Stimulated activated CD8-positive, alpha-beta memory T cell treated with anti-CD3 and anti-CD28 coated beads, Interleukin-2, amount 100 ng/mL, for 48 hours (primary cell): ENCODE measurements around the gene PRAMEF13.
"Not testable (repeated sequence)": the region's sequence is repeated elsewhere in the genome, so short reads cannot be mapped to it uniquely, and the experiment has no call there.

ENCODE experiments used
- DNase-seq, 2 donors: peaks; one replicate each; pipeline ENCODE4 v3.0.0-alpha.2; 2020; ENCODE audit warnings: low read depth in 2 of 2

The PRAMEF13 gene

GRCh38 chr1:13201309-13201708 lies at the start of gene PRAMEF13:
PRAMEF13 (minus strand) TSS chr1:13201409; CDS start chr1:13199589, 1,820 bp downstream.
- not testable (repeated sequence) for DNase-seq

GRCh38 chr1:13247122-13247521 lies 45.9 kb upstream of the PRAMEF13 start:
- not testable (repeated sequence) for DNase-seq

DNA sequence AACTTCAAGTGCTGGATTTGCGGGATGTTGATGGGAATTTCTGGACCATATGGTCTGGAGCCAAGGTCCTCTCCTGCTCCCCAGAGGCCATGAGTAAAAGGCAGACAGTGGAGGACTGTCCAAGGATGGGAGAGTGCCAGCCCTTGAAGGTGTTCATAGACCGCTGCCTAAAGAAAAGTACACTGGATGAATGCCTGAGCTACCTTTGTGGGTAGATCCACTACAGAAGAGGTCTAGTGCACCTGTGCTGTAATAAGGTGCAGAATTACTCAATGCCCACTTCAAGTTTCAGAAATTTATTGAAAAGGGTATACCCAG lies 45.3 kb upstream of the PRAMEF13 start:
- not testable (repeated sequence) for DNase-seq

DNA sequence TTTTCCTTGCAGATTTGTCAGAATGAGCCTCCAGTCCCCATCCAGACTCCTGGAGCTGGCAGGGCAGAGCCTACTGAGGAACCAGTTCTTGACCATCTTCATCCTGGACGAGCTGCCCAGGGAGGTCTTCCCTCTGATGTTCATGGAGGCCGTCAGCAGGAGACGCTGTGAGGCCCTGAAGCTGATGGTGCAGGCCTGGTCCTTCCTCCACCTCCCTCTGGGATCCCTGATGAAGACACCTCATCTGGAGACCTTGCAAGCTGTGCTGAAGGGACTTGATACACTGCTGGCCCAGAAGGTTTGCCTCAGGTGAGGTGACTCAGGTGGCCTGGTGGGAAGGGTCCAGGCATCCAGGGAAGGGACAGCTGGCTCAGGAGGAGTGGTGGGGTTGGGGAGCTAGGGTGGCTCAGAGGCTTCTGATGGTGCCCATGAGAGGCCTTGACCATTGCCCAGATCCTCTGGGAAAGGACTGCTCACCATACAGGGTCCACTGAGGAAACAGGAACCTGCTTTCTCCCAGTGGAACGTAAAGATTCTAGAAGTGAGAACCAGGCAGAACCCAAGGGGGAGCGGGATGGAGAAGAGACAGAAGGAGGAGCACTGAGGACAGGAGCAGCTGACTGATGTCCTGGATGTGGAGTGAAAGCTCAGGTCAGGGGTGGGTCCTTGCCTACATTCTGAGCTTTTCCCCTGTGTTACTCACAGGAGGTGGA lies 44.8 kb upstream of the PRAMEF13 start:
- not testable (repeated sequence) for DNase-seq

DNA sequence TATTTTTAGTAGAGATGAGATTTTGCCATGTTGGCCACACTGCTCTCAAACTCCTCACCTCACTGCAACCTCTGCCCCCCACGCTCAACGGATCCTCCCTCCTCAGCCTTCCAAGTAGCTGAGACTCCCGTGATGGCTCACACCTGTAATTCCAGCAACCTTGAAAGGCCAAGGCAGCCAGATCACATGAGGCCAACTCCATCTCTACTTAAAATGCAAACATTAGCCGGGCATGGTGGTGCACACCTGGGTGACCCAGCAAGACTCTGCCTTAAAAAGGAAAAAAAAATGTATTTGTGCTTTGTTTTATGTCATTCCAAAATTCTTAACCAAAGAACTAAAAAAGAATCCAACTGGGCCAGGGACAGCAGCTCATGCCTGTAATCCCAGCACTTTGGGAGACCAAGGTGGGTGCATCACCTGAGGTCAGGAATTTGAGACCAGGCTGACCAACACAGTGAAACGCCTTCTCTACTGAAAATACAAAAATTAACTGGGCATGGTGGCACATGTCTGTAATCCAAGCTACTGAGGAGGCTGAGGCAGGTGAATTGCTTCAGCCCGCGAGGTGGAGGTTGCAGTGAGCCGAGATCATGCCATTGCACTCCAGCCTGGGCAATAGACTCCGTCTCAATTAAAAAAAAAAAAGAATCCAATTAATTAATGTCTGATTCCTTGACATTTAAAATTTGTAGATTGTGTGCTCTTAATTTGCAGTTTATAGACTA lies 42.5 kb upstream of the PRAMEF13 start:
- DNase-seq = not testable (repeated sequence)

- DNase-seq = not testable (repeated sequence)
Observed at GRCh38 chr1:13239633-13240032, 38.4 kb upstream of the PRAMEF13 start.

- DNase-seq = not testable (repeated sequence)
Observed at GRCh38 chr1:13237572-13237971, 36.4 kb upstream of the PRAMEF13 start.

- DNase-seq = not testable (repeated sequence)
Observed at GRCh38 chr1:13234057-13234456, 32.8 kb upstream of the PRAMEF13 start.

- not testable (repeated sequence) for DNase-seq
Observed at GRCh38 chr1:13232056-13232455, 30.8 kb upstream of the PRAMEF13 start.

DNA sequence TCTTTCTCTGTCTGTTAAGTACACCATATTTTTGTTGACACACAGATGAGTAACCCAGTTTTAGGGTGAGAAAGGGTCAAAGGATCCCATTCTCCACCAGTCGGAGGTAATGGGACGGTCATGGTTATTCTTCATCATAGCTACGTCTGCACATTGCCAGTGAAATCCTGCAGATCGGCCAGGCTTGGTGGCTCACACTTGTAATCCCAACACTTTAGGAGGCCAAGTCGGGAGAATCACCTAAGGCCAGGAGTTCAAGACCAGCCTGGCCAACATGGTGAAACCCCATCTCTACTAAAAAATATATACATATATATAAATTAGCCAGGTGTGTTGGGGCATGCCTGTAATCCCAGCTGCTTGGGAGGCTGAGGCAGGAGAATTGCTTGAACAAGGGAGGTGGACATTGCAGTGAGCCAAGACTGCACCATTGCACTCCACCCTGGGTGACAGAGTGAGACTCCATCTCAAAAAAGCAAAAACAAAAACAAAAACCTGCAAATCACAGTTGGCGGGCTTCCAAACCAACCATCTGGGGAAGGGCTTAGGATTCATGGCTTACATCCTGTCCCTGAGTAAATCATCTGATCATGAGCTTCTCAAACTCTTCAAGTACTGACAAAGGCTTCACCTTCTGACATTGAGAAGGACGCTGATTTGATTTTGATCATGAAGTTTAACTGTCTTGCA lies 30.0 kb upstream of the PRAMEF13 start:
- not testable (repeated sequence) for DNase-seq

DNA sequence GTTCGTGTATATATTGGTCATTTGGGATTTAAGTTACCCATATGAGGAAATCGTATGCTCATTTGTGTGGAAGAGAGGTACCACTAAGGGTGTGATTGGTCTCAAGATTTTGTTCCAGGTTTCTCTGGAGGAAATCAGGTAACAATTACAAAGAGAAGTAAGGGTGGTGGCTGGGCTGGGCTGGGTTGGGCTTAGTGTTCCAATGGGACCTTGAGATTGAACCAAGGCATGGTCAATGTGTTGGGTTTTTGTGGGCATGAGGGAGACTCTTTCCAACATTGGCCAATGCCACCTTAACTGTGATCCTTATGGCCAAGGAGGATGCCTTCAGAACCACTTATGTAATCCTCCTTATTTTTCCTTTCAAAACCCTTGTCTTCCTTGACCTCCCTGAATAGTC lies 29.4 kb upstream of the PRAMEF13 start:
- DNase-seq = not testable (repeated sequence)

GRCh38 chr1:13230096-13230495 lies 28.9 kb upstream of the PRAMEF13 start:
- DNase-seq = not testable (repeated sequence)

- DNase-seq = peak in 1 of 2 donors; percentile 37
Observed at GRCh38 chr1:13228343-13228781, 27.2 kb upstream of the PRAMEF13 start.

DNA sequence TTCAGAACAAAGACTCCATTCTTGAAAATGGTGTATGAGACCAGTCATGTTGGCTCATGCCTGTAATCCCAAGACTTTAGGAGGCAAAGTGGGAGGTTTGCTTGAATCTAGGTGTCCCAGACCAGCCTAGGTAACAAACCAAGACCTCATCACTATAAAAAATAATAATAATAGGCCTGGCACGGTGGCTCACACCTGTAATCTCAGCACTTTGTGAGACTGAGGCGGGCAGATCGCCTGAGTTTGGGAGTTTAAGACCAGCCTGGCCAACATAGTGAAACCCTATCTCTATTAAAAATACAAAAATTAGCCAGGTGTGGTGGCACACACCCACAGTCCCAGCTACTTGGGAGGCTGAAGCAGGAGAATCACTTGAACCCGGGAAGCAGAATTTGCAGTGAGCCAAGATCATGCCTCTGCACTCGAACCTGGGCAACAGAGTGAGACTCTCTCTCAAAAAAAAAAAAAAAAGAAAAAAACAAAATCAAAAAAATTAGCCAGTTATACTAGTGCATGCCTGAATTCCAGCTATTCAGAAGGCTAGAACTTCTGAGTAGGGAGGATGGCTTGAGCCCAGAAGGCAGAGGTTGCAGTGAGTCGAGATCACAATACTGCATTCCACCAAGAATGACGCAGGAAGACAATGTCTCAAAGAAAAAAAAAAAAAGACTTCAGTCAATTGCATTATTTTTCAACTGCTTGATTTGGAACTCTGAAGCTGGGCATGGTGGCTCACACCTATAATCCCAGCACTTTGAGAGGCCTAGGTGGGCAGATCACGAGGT lies 26.3 kb upstream of the PRAMEF13 start:
- not testable (repeated sequence) for DNase-seq

DNA sequence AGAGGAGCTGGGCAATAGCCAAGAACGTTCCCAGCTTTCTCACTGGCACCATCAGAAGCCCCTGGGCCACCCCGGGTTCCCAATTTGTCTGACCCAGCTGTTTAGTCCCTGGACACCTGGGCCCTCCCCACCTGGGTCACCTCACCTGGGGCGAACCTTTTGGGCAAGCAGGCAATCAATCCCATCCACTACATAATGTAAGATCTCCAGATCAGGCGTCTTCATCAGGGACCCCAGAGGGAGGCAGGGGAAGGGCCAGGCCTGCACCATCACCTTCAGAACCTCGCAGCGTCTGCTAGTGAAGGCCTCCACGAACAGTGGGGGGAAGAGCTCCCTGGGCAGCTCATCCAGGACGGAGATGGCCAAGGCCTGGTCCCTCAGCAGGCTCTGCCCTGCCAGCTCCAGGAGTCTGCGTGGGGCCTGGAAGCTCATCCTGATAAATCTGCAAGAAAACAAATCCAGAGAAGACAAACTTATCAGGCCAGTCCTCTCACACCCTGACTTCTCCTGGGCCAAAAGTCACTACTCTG lies 24.5 kb upstream of the PRAMEF13 start, which contains the start of gene PRAMEF18:
TSS of gene PRAMEF18 (minus strand) at position 480 of the 530 bp plus-strand sequence. CDS start at position 432, 48 bp downstream.
- DNase-seq = not testable (repeated sequence)

DNA sequence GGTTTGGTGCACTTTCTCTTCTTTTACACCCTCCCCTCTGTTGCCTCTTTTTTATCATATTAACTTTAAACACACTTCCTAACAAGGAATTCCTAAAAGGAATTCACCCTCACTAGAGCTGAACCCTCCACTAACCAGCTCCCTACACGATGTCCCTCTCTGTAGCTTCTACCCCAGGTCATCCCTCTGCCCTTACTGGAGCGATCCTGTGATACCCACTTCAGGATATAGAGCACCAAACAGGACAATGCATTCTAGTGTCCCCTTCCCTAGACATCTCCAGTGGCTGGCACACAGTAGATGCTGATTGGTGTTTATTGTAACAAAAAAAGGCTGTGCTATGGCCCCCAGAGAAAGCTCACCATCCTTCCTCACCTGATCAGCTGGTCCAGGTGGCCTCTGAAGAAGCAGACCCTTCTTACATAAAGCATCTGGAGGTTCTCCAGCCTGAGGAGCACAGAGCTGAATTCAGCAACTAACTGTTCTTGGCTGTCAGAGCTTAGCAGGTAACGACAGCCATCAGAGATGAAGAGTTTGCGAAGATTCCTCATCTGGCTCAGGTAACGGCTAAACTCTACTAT lies 23.4 kb upstream of the PRAMEF13 start:
- DNase-seq = no peak

- not testable (repeated sequence) for DNase-seq
Observed at GRCh38 chr1:13222788-13223187, 21.6 kb upstream of the PRAMEF13 start.

DNA sequence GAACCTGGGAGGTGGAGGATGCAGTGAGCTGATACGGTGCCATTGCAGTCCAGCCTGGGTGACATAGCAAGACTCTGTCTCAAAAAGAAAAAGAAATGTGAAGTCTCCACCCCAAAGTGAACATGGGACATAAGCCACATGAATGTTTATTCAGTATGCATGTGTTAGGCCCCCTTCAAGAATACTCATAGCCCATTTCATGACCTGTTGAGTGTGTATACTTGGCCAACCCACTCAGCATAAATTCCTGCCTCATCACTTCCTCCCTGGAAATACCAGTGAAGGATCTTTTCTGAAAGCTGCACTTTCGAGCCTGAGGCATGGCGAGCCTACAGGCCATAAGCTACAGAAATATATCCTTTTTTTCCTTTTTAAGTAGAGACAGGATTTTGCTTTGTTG lies 18.0 kb upstream of the PRAMEF13 start:
- not testable (repeated sequence) for DNase-seq

DNA sequence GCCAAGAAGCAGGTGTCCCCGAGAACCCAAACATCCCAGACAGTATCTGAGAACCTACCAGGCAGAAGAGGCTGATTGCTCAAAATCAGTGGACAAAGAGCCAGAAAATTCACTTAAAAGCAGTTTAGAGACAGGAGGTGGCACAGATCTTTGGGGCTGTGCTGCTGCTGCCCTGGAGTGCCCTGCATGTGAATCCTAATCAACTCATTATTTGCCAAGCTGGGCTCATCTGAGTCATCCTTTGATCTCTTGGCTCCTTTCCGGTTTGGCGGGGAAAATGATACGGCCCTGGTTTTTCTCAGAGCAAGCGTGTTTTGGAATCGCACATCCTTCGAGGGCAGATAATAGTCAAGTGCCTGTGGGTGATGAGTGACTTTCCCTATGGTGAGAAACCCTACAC lies 15.4 kb upstream of the PRAMEF13 start:
- not testable (repeated sequence) for DNase-seq

DNA sequence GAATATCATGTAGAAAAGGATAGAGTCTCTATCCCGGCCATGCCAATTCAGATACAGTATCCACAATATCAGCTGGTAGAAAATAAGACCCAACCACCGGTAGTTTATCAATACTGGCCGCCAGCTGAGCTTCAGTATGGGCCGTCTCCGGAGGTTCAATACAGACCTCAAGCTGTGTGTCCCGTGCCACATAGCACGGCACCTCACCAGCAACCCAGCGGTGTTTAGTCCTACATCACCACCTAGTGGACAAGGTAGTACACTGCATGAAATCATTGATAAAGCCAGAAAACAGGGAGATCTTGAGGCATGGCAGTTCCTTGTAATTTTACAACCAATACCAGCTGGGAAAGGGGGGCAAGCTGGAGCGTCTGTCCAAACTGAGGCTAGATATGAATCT lies 7.5 kb upstream of the PRAMEF13 start:
- DNase-seq = not testable (repeated sequence)

- not testable (repeated sequence) for DNase-seq
Observed at GRCh38 chr1:13171548-13171947, 29.7 kb downstream of the PRAMEF13 start, which contains the start of gene PRAMEF9. PRAMEF9 (plus strand) TSS chr1:13171848; CDS start chr1:13175281, 3,433 bp downstream.
